ENCODE results near the gene INPP5J. TPM values are rescaled to one million over a fixed set of nuclear protein-coding genes. Genes with fewer than 3 reads are reported as not detected.

Gene INPP5J
- total RNA-seq, 1 experiment from 2014 or later = 6.2 TPM

- TF ChIP-seq USF2 (CRISPR knock-in tag; IDR thresholded peaks at IDR 0.05) = no peak
- TF ChIP-seq FOXJ3 (CRISPR knock-in tag; IDR thresholded peaks at IDR 0.05; ENCODE audit: borderline replicate concordance) = no peak
- TF ChIP-seq AFF4 (CRISPR knock-in tag; IDR thresholded peaks at IDR 0.05; ENCODE audit: borderline replicate concordance) = no peak
- TF ChIP-seq JAZF1 (CRISPR knock-in tag; IDR thresholded peaks at IDR 0.05) = no peak
- no peak for TF ChIP-seq ZBTB21 (CRISPR knock-in tag; IDR thresholded peaks at IDR 0.05; ENCODE audit: borderline replicate concordance)
Measured at GRCh38 chr22:31087744-31088215, 35.0 kb upstream of the INPP5J start (continued).

GRCh38 chr22:31088233-31088986 lies 34.4 kb upstream of the INPP5J start:
- no peak for DNase-seq (ENCODE audit: low spot score)
- POLR2A ChIA-PET = interaction anchor here (1.5 kb wide), 1 partner anchor 120 kb away, joined by 6 read pairs; the partner anchor contains the start of genes MORC2 and TUG1
- H3K27ac Mint-ChIP-seq = no peak overlapping the region
- no peaks in the 10 kb centered on the region for H3K9me3 Mint-ChIP-seq
- TF ChIP-seq RELA (CRISPR knock-in tag; IDR thresholded peaks at IDR 0.05; ENCODE audit: borderline replicate concordance) (no peak), MAX (CRISPR knock-in tag; IDR thresholded peaks at IDR 0.05) (no peak), USF1 (CRISPR knock-in tag; IDR thresholded peaks at IDR 0.05) (no peak), KAT7 (CRISPR knock-in tag; IDR thresholded peaks at IDR 0.05; ENCODE audit: borderline replicate concordance) (no peak), ZNF138 (CRISPR knock-in tag; conservative IDR thresholded peaks at IDR 0.05) (no peak), MLX (CRISPR knock-in tag; IDR thresholded peaks at IDR 0.05) (no peak), NFATC4 (CRISPR knock-in tag; IDR thresholded peaks at IDR 0.05) (no peak), FOXP4 (CRISPR knock-in tag; IDR thresholded peaks at IDR 0.05) (no peak), ZNF281 (CRISPR knock-in tag; IDR thresholded peaks at IDR 0.05) (no peak), ATF6 (CRISPR knock-in tag; IDR thresholded peaks at IDR 0.05) (no peak), ATF1 (CRISPR knock-in tag; IDR thresholded peaks at IDR 0.05) (no peak), NFYB (CRISPR knock-in tag; conservative IDR thresholded peaks at IDR 0.05; ENCODE audit: low read depth) (no peak), PRRX2 (CRISPR knock-in tag; IDR thresholded peaks at IDR 0.05) (no peak)
- CTCF ChIA-PET = interaction anchor here (0.5 to 21.8 kb wide), 19 partner anchors 7 to 198 kb away, joined by 3 to 363 read pairs (median 4); partner anchors contain the start of genes INPP5J, MORC2, PLA2G3 and RNF185
- ATAC-seq = no peak
- no peaks in the 10 kb centered on the region for H3K27me3 Mint-ChIP-seq (ENCODE audit: low read depth)
- no peak overlapping the region for H3K4me3 Mint-ChIP-seq
- no peaks in the 10 kb centered on the region for H3K36me3 Mint-ChIP-seq
- peaks cover 11% of the 10 kb centered on the region for H3K4me1 Mint-ChIP-seq

Measured in WTC11 (cell line).